NB4 (cell line): ENCODE measurements around the gene MRGPRF.

ENCODE experiments used
- MYC ChIP-seq: IDR thresholded peaks from 2 replicates; pipeline ENCODE4 v1.6.1; 2011; ENCODE audit warnings: low read depth, low read length
- POLR2A ChIP-seq: IDR thresholded peaks from 2 replicates; pipeline ENCODE4 v1.6.1; 2011; ENCODE audit warnings: mild to moderate bottlenecking; ENCODE audit not compliant: insufficient read length; ENCODE audit errors: extremely low read depth
- TF ChIP-seq, protein P1 (sequence below): IDR thresholded peaks from one replicate; pipeline ENCODE4 v1.5.1; 2012; ENCODE audit warnings: low read depth, low read length
- TF ChIP-seq, protein P2 (sequence below): IDR thresholded peaks from 2 replicates; pipeline ENCODE4 v1.6.1; 2011; ENCODE audit warnings: low read depth, low read length

DNA sequence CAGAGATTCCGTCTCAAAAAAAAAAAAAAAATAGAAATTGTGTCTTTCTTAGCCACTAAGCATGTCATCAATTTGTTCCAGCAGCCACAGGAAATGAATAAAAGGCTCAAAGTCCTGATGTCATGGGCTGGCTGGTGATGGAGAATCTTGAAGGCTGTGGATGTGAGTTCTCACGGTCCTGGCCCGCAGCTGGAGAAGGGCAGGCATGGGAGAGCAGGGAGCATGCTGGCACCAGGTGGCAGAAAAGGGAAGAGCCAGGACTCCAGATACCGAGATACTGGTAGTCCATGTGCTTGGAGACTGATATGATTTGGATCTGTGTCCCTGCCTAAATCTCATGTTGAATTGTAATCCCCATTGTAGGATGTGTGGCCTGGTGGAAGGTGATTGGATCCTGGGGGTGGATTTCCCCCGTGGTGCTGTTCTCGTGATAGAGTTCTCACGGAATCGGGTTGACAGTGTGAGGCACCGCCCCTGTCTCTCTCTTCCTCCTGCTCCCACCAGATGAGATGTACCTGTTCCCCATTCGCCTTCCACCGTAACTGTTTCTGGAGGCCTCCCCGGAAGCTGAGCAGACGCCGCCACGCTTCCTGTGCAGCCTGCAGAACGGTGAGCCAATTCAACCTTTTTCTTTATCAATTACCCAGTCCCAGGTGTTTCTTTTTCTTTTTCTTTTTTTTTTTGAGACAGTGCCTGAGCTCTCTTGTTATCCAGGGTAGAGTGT lies 50.4 kb downstream of the MRGPRF start:
- TF ChIP-seq POLR2A (no peak), MYC (no peak)
- TF ChIP-seq, protein P1, sequence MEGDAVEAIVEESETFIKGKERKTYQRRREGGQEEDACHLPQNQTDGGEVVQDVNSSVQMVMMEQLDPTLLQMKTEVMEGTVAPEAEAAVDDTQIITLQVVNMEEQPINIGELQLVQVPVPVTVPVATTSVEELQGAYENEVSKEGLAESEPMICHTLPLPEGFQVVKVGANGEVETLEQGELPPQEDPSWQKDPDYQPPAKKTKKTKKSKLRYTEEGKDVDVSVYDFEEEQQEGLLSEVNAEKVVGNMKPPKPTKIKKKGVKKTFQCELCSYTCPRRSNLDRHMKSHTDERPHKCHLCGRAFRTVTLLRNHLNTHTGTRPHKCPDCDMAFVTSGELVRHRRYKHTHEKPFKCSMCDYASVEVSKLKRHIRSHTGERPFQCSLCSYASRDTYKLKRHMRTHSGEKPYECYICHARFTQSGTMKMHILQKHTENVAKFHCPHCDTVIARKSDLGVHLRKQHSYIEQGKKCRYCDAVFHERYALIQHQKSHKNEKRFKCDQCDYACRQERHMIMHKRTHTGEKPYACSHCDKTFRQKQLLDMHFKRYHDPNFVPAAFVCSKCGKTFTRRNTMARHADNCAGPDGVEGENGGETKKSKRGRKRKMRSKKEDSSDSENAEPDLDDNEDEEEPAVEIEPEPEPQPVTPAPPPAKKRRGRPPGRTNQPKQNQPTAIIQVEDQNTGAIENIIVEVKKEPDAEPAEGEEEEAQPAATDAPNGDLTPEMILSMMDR: no peak
- TF ChIP-seq, protein P2, sequence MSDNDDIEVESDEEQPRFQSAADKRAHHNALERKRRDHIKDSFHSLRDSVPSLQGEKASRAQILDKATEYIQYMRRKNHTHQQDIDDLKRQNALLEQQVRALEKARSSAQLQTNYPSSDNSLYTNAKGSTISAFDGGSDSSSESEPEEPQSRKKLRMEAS: 0 out of 2 replicates have a peak, but pooled peaks have one; percentile 29
